H9 (cell line): Measurements from ENCODE around the gene SH3BP5. TPM values are rescaled to one million over a fixed set of nuclear protein-coding genes. Genes with fewer than 3 reads are reported as not detected.

ENCODE experiments used
- DNase-seq: peaks from one replicate; pipeline ENCODE4 v3.0.0-alpha.2; 2017
- H2AFZ ChIP-seq: one replicate; pipeline ENCODE4 v1.6.1; 2013; ENCODE audit warnings: mild to moderate bottlenecking, low read length, control low read depth, moderate library complexity
- H2AK5ac ChIP-seq: 2 replicates; pipeline ENCODE4 v1.6.1; 2013; ENCODE audit warnings: low read length, control low read depth, mixed read lengths; ENCODE audit not compliant: insufficient read length
- H2BK120ac ChIP-seq: one replicate; pipeline ENCODE4 v1.6.1; 2013; ENCODE audit warnings: low read depth, mild to moderate bottlenecking, low read length, control low read depth, inconsistent platforms; ENCODE audit not compliant: poor library complexity, severe bottlenecking
- H2BK12ac ChIP-seq: 2 replicates; pipeline ENCODE4 v1.6.1; 2013; ENCODE audit warnings: low read length, control low read depth, mixed read lengths, low read depth; ENCODE audit not compliant: insufficient read length
- H2BK15ac ChIP-seq: 2 replicates; pipeline ENCODE4 v1.6.1; 2013; ENCODE audit warnings: low read depth, low read length, control low read depth
- H2BK20ac ChIP-seq: one replicate; pipeline ENCODE4 v1.6.1; 2013; ENCODE audit warnings: low read depth, mild to moderate bottlenecking, low read length, control low read depth, inconsistent platforms; ENCODE audit not compliant: poor library complexity, severe bottlenecking
- H2BK5ac ChIP-seq: 2 replicates; pipeline ENCODE4 v1.6.1; 2013; ENCODE audit warnings: low read length, control low read depth, mixed read lengths; ENCODE audit not compliant: insufficient read length
- H3K14ac ChIP-seq: 2 replicates; pipeline ENCODE4 v1.6.1; 2013; ENCODE audit warnings: low read length, control low read depth; ENCODE audit not compliant: insufficient read depth
- H3K18ac ChIP-seq: 2 replicates; pipeline ENCODE4 v1.6.1; 2013; ENCODE audit warnings: low read depth, mild to moderate bottlenecking, mixed read lengths, low read length, control low read depth; ENCODE audit not compliant: insufficient read length
- H3K23ac ChIP-seq: 2 replicates; pipeline ENCODE4 v1.6.1; 2013; ENCODE audit warnings: low read length, control low read depth, mixed read lengths, low read depth; ENCODE audit not compliant: insufficient read length
- H3K23me2 ChIP-seq: 2 replicates; pipeline ENCODE4 v1.6.1; 2013; ENCODE audit warnings: low read depth, mild to moderate bottlenecking, mixed read lengths, low read length, control low read depth; ENCODE audit not compliant: insufficient read length, poor library complexity, severe bottlenecking
- H3K27ac ChIP-seq: 2 replicates; pipeline ENCODE4 v1.5.1; 2013; ENCODE audit warnings: low read length, control low read depth, mixed read lengths, low read depth; ENCODE audit not compliant: insufficient read length
- H3K27me3 ChIP-seq: 2 replicates; pipeline ENCODE4 v1.6.1; 2013; ENCODE audit warnings: low read length, control low read depth, inconsistent platforms; ENCODE audit not compliant: insufficient read depth
- H3K4ac ChIP-seq: 2 replicates; pipeline ENCODE4 v1.6.1; 2013; ENCODE audit warnings: low read depth, mild to moderate bottlenecking, control low read depth, inconsistent platforms, low read length, moderate library complexity
- H3K4me1 ChIP-seq: 2 replicates; pipeline ENCODE4 v1.6.1; 2013; ENCODE audit warnings: low read length, control low read depth, inconsistent platforms; ENCODE audit not compliant: insufficient read depth
- H3K4me2 ChIP-seq: 2 replicates; pipeline ENCODE4 v1.6.1; 2013; ENCODE audit warnings: low read length, control low read depth, mixed read lengths; ENCODE audit not compliant: insufficient read length, insufficient read depth
- H3K56ac ChIP-seq: 2 replicates; pipeline ENCODE4 v1.6.1; 2013; ENCODE audit warnings: low read depth, mild to moderate bottlenecking, mixed read lengths, low read length, control low read depth; ENCODE audit not compliant: insufficient read length
- H3K79me1 ChIP-seq: 2 replicates; pipeline ENCODE4 v1.6.1; 2013; ENCODE audit warnings: low read depth, mild to moderate bottlenecking, moderate library complexity, low read length, control low read depth, inconsistent platforms; ENCODE audit not compliant: insufficient read depth, poor library complexity, severe bottlenecking
- H3K79me2 ChIP-seq: 2 replicates; pipeline ENCODE4 v1.6.1; 2013; ENCODE audit warnings: low read length, control low read depth, inconsistent platforms; ENCODE audit not compliant: insufficient read depth
- H3K9ac ChIP-seq: 2 replicates; pipeline ENCODE4 v1.6.1; 2013; ENCODE audit warnings: low read length, control low read depth, mixed read lengths; ENCODE audit not compliant: insufficient read length; ENCODE audit errors: extremely low read depth
- H3K9me3 ChIP-seq: one replicate; pipeline ENCODE4 v1.6.1; 2013; ENCODE audit warnings: low read depth, low read length, inconsistent platforms; ENCODE audit not compliant: control insufficient read depth
- H3T11ph ChIP-seq: one replicate; pipeline ENCODE4 v1.6.1; 2013; ENCODE audit warnings: mild to moderate bottlenecking, low read length, control low read depth, inconsistent platforms
- H4K20me1 ChIP-seq: one replicate; pipeline ENCODE4 v1.6.1; 2013; ENCODE audit not compliant: control insufficient read depth, insufficient read length, insufficient read depth
- H4K5ac ChIP-seq: 2 replicates; pipeline ENCODE4 v1.6.1; 2013; ENCODE audit warnings: low read depth, mild to moderate bottlenecking, mixed read lengths, low read length, control low read depth; ENCODE audit not compliant: insufficient read length
- H4K8ac ChIP-seq: replicated peaks from 2 replicates; pipeline ENCODE4 v1.6.1; 2013; ENCODE audit warnings: low read length, control low read depth, mixed read lengths, low read depth; ENCODE audit not compliant: insufficient read length
- H4K91ac ChIP-seq: 2 replicates; pipeline ENCODE4 v1.6.1; 2013; ENCODE audit warnings: low read depth, mild to moderate bottlenecking, moderate library complexity, mixed read lengths, low read length, control low read depth; ENCODE audit not compliant: insufficient read length
- H3K27ac Mint-ChIP-seq, 3 experiments: 2 replicates in 2 of 3; 3 replicates in 1 of 3; pipeline ENCODE4 v1.8.0; 2020 to 2021; ENCODE audit warnings: mixed read lengths in 3 of 3, mild to moderate bottlenecking in 1 of 3, moderate library complexity in 1 of 3
- H3K27me3 Mint-ChIP-seq: 2 replicates; pipeline ENCODE4 v1.8.0; 2021; ENCODE audit warnings: low read depth, mild to moderate bottlenecking, moderate library complexity, mixed read lengths
- H3K36me3 Mint-ChIP-seq, 3 experiments: 2 replicates in 2 of 3; 3 replicates in 1 of 3; pipeline ENCODE4 v1.8.0; 2020 to 2021; ENCODE audit warnings: low read depth in 3 of 3, mixed read lengths in 3 of 3; ENCODE audit not compliant: insufficient read depth in 1 of 3
- H3K4me1 Mint-ChIP-seq, 2 experiments: 2 replicates each; pipeline ENCODE4 v1.8.0; 2020; ENCODE audit warnings: mixed read lengths in 2 of 2
- H3K4me3 Mint-ChIP-seq, 2 experiments: 2 replicates in 1 of 2; 3 replicates in 1 of 2; pipeline ENCODE4 v1.8.0; 2020 to 2021; ENCODE audit warnings: mild to moderate bottlenecking in 2 of 2, mixed read lengths in 2 of 2, moderate library complexity in 1 of 2
- H3K9me3 Mint-ChIP-seq, 2 experiments: 2 replicates in 1 of 2; 3 replicates in 1 of 2; pipeline ENCODE4 v1.8.0; 2020; ENCODE audit warnings: mild to moderate bottlenecking in 2 of 2, mixed read lengths in 2 of 2, moderate library complexity in 1 of 2
- CTCF ChIP-seq: fragments of 200-600 bp; sonication (generic); conservative IDR thresholded peaks from 3 replicates; pipeline ENCODE4 v1.8.0; 2021; ENCODE audit warnings: antibody characterized with exemption, mild to moderate bottlenecking
- WGBS: extraction: QIAGEN DNeasy Blood & Tissue Kit; methylation state at CpG from one replicate; pipeline ENCODE4 v1.1.7; 2013; ENCODE audit warnings: missing lambda C conversion rate, low lambda C conversion rate, mixed read lengths; ENCODE audit not compliant: insufficient read length; ENCODE audit errors: extremely low coverage; 5-methylcytosine and 5-hydroxymethylcytosine counted together
- total RNA-seq: library from RNA; stranded (reverse); gene quantifications from 2 replicates; pipeline ENCODE4 v1.2.1, GENCODE V29; 2021

Gene SH3BP5
- total RNA-seq, 1 experiment from 2014 or later, result 6.8 TPM

DNA sequence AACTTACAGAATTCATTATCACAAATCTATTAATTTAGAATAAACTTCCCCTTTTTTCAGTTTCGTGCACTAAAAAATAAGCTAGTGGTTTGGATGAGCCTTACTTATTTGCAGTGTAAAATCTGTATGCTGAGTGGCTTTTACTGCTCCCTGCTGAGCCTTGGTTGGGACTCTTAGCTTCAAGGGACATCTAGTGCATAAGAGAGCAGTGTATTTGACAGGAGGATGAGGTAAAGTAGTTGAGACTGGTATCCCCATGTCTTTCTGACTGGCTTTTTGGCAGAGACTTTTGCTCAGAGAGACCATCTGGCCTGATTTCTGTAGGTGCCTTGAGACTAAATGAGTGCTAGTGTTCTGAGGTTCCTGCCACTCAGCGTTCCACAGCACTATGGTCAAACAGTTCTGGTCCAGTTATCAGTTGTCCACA, 114.5 kb downstream of the SH3BP5 start:
- H3T11ph ChIP-seq, result no peak overlapping the region

More for the DNA sequence above, 114.5 kb downstream of the SH3BP5 start:
- Histone ChIP-seq H2BK20ac (no peak overlapping the region), H4K5ac (no peak overlapping the region), H2BK5ac (no peak overlapping the region), H4K20me1 (no peaks in the 10 kb centered on the region), H4K8ac (no peak overlapping the region), H3K23me2 (no peaks in the 10 kb centered on the region), H3K56ac (no peak overlapping the region), H2AK5ac (no peak overlapping the region), H3K14ac (no peak overlapping the region), H2BK120ac (no peak overlapping the region), H2BK12ac (no peak overlapping the region), H3K79me1 (no peaks in the 10 kb centered on the region), H3K27ac (no peak overlapping the region), H3K9ac (no peak overlapping the region), H3K23ac (no peak overlapping the region), H3K4me1 (no peaks in the 10 kb centered on the region), H3K27me3 (no peaks in the 10 kb centered on the region), H3K18ac (no peak overlapping the region), H3K79me2 (no peaks in the 10 kb centered on the region), H4K91ac (no peak overlapping the region), H3K9me3 (no peaks in the 10 kb centered on the region), H2AFZ (no peak overlapping the region), H2BK15ac (no peak overlapping the region), H3K4ac (no peak overlapping the region), H3K4me2 (no peak overlapping the region)
- no CpG with 5 or more reads among the region's 2 CpGs for WGBS
- Mint-ChIP-seq H3K27me3 (no peaks in the 10 kb centered on the region), H3K27ac (no peak overlapping the region), H3K4me3 (no peak overlapping the region), H3K4me1 (no peaks in the 10 kb centered on the region), H3K36me3 (peaks cover 6 to 72% (median 46%) of the 10 kb centered on the region in 3 experiments; a peak in 6 of 7 replicates), H3K9me3 (no peaks in the 10 kb centered on the region)
- no peak for DNase-seq
- no peak for TF ChIP-seq CTCF
